GM10847 (cell line): Measurements from ENCODE around the gene TGFB3.

Source experiments
- POLR2A ChIP-seq: IDR thresholded peaks from 2 replicates; pipeline ENCODE4 v1.6.1; 2011; ENCODE audit not compliant: insufficient read length; ENCODE audit errors: extremely low read depth

Gene TGFB3

DNA sequence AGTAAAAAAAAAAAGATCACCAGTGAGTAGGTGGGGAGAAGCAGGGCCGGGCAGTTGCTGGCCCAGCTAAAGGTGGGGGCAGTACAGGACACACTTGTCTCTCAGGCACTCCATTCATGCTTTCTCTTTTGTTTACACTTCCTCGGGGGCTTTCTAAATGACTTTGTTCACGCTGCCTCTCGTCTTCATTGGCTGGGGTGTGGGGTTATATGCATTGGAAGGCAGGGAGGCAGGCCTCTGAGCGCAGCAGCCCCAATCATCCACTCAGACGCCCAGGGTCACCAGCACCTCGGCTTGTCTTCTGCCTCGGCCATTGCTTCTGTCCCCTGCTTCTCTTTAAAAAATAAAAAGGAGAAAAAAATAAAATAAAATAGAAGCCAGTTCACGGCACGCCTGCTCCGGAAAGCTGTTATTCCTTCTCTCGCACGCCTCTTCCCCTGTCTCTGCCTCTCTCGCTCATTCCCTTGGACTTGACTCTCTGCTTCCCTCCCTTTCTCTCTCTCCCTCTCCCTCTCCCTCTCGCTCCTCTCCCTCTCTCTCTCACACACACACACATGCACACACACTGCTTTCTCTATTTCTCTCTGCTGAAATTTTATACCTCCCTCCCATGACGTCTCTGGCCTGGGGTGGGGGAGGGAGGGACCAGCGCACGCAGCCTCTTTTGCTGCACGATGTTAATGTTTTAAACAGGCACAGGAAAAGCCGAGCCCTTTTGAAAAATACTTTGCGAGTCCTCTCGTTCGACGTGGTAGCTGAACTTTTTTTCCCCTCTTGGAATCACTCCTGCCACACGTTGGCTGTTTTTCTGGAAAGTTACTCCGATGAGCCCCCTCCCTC lies at the start of gene TGFB3:
Gene TGFB3, minus strand, starts transcription at position 570 of the 840 bp plus-strand sequence. CDS start 1,102 bp downstream, outside the sequence.
- TF ChIP-seq POLR2A = no peak

DNA sequence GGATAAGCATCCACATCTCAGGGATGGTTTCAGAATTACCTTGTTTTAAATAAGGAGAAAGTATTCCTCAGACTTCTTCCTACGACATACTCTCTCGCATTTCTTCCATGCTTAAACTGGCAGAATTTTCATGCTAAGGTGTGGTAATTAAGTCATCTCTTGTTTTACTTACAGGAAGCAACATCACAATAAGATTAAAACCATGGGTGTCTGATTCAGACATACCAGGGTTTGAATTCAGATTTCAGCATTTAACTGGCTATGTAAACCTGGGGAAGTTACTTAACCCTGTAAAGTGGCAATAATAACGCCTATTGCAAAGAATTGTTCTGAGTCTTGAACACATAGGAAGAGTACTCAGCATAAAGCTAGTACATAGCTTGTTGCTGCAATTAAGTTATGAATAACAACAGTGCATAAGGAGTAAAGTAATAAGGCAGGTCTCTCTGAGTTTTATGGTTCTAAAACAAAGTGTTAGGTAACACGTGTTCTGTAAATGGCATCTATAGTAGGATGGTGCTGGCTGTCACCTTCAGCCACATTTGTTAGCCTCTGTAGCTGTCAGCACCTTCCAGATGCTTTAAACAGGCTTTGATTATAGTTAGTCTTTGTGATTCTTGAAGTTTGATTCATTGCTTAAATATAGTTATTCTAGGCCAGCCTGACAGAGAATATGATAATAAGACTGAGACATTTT lies 42.6 kb upstream of the TGFB3 start:
- no peak for TF ChIP-seq POLR2A

DNA sequence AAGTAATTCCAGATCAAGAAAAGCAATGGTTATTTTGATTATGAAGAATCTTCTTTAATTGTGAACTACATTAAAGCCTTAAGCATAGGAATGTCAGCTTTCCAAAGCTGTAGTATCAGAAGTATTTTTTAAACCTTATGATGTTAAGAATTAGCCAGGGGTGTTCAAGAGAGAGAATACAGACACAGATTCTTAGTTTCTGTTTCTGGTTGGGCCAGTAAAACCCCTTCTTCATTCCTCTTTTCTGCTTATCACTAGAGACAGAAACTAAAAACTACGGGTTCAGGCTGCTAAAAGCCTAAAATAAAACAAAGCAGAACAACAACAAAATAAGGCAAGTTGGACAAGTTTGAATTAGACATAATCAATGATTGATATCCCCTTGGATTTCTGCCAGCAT lies 42.0 kb upstream of the TGFB3 start:
- no peak for TF ChIP-seq POLR2A

DNA sequence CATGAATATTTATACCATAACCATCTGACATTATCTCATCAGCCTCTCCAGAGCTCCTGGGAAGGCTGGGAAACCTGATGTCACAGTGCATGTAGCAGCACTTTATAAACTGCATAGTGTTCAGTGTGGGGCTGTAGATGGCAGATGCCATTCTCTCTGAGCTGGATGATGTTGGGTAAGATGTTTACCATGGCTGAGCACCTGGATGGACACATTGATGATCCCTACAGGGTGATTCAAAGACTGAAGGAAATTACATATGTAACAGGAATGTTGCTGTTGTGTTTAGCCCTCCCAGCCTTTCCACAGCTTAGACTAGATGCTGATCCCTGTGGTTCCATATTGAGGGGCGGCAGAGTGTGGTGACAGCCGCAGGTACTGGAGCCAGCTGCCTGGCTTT lies 41.2 kb upstream of the TGFB3 start:
- no peak for TF ChIP-seq POLR2A

DNA sequence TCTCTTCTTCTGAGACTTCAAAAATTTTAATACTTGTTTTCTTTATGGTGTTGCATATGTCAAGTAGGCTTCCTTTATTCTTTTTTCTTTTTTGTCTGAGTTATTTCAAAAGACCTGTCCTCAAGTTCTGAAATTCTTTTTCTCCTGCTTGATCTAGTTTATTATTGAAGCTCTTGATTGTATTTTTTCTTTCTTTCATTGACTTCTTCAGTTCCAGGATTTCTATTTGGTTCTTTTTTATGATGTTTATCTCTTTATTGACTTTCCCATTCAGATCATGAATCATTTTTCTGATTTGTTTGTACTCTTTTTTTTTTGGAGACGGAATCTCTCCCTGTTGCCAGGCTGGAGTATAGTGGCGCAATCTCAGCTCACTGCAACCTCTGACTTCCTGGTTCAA lies 37.9 kb upstream of the TGFB3 start:
- no peak for TF ChIP-seq POLR2A

DNA sequence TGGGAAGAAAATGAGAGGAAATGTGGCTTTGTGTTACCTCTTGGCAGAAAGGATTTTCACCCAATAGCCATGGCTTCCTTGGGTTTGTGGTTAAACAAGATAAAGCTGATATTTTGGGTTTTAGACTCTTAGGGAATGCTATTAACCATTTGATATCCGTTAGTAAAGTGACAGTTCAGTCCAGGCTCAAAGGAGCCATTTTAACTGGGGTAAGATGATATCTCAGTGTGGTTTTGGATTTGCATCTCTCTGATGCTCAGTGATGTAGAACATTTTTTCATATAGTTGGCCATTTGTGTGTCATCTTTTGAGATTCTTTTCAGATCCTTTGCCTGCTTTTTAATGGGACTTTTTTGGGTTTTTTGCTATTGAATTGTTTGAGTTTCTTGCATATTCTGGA lies 33.9 kb upstream of the TGFB3 start:
- no peak for TF ChIP-seq POLR2A

DNA sequence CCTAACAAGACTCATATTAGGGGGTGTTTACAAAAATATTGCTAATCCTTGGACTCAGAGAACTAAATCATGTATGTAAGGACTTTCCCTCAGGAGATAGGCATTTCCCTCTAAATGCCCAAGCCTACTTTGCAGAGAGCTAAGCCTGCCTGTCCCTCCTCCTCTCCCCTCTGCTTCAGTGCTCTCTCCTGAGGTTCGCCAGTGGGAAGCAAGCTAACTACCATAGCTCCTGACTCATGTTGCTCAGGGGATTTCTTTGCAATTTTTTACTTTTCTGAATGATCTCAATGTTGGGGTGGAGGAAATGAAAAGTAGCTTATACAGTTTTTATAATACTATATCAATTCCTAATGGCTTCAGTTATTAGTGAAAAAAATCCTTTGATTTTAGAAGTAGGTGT lies 33.4 kb upstream of the TGFB3 start:
- no peak for TF ChIP-seq POLR2A

DNA sequence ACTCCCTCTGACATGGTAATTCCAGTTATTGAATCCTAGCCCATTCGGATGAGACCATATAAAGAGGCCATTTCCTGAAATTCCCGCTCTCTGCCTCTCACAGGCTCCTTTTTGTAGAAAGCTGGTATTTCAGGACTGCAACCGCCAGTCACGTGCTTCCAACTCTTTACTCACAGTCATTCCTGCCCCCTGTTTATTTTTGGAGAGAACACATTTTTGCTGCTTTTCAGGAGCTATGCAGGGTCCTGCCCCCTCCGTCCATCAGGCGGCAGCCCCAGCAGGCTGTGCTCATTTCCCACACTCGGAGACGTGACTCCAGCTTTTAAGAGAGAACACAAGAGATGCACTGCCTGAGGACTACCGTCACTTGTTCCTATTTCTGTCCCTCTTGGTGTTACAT lies 30.6 kb upstream of the TGFB3 start:
- no peak for TF ChIP-seq POLR2A

DNA sequence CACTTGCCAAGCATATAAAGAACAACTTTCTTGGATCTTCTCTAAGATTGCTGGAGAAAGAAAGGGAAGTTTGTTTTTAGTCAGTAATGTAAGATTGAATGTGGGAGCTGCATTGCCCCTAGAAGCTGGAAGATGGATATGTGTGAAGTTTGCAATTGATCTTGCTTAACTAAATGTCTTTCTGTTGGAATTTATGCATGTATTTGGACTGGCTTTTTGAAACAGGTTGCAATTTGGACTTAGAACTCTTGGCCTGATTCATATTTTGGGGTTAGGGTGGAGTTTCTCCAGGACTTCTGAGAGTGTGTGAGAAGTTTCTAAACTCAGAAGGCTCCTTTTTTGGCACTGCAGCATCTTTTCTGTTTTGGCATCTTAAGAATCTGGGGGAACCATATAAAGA lies 30.1 kb upstream of the TGFB3 start:
- no peak for TF ChIP-seq POLR2A

DNA sequence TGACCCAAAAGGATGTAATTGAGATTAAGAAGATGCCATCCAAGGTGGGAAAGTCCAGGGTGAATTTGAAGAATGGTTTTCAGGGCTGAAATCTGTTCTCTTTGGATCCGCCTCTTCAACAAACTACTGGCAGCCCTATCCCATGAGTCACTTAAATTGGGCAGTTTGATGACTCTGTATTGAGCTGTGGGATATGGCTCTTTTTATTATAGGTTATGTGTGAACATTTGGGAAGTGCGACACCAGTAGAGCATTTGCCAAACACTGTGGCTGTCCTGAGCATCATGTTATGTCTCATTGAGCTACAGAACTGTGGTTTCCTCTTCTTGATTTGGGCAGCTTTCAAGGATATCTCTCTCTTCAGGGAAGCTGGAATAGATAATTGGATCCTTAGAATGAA lies 26.1 kb upstream of the TGFB3 start:
- TF ChIP-seq POLR2A = no peak

DNA sequence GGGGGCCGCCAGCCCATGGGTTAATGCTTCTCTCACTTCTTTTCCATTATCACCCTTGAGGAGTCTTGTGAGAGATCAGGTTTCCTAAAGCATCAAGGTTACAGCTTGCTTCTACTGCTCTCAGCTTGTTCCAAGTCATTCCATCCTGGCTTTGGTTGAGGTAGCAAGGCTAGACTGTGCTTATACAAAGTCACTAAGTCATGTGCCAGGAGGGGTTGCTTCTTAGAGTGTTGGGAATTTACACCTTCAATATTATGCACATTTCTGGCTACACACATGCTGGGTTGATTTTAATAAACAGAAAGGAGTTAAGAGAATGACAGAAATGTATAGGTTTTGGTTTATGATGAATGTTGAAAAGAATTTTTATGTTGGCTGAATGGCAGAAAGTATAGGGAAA lies 25.6 kb upstream of the TGFB3 start:
- no peak for TF ChIP-seq POLR2A

DNA sequence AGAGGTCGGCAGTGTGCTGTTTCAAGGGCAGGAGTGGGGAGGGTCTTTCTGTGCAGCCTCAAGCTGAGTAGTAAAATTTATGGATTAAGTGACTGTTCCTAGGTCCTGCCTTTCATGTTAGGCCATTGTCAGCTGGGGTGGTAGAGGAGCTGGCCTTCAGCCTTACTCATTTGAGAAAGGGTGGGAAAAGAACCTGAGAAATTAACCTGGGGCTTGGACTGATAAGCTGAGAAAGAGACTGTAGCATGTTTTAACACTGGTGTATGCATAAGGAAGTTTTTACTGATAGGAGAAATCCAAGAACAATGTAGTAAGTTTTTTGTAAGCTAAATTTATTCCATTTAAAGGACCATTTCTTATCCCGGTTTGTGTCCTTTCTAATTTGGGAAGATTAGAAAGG lies 24.5 kb upstream of the TGFB3 start:
- TF ChIP-seq POLR2A = no peak

DNA sequence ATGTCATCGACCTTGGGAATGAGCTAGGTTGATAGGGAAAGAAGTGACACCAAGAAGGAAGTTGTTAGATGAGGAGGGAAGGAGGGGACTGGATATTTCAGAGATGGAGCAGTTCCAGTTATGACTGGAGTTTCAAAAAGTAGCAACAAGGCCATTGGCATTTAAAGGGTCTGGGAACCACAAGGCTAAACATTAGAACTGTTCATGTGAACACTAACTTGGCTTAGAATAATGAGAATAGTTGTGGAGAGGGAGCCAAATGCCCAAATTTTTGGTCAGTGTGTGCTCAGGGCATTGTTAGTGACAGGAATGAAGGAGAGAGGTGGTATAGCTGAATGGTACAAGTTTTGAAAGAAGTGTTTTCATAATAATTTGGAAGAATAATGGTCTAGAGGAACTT lies 20.6 kb upstream of the TGFB3 start:
- no peak for TF ChIP-seq POLR2A

DNA sequence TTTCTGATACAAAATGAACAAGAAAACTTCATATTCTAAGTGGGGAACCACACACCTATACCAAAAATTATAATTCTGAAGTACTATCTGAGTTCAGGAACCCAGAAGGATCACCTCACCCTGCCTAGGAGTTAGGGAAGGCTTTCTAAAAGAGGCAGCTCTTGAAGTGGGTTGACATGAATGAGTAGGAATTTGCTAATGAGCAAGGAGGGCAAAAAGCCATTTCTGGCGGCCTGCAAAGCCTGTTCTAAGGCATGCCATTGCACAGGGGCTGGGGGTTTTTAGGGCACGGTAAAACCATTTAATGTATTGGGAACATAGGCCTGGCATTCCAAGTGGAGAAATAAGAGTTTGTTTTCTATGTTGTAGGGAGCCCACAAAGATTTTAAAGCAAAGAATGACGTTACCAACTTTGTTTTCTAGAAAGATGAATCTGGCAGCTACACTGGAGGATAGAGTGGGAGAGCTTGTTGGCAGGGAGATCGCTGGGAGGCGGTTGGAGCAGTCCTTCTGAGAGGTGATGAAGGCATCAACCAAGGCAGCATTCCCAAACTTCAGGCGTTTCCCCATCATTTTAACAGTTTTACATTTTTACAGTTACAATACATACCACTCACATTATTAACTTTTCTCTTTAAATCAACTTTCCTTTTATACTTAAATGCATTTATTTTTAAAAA lies 17.9 kb upstream of the TGFB3 start:
- TF ChIP-seq POLR2A = no peak

DNA sequence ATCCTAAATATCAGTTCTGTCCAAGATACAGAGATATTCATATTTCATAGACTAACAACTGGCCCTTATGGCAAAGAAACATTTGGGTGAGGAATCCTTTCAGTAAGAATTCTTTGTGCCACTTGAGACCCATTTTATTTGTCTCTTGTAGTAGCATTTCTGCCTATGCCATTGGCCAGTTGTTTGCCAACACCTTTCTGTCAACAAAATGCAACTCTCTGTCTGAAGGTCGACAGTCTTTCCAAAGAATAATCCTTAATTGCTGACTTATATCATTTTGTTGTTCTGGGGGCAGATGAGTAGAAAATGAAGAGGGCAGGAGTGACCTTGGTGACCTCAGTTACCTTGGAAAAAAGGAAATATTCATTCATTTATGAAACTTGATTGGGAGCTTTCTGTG lies 14.7 kb upstream of the TGFB3 start:
- no peak for TF ChIP-seq POLR2A

DNA sequence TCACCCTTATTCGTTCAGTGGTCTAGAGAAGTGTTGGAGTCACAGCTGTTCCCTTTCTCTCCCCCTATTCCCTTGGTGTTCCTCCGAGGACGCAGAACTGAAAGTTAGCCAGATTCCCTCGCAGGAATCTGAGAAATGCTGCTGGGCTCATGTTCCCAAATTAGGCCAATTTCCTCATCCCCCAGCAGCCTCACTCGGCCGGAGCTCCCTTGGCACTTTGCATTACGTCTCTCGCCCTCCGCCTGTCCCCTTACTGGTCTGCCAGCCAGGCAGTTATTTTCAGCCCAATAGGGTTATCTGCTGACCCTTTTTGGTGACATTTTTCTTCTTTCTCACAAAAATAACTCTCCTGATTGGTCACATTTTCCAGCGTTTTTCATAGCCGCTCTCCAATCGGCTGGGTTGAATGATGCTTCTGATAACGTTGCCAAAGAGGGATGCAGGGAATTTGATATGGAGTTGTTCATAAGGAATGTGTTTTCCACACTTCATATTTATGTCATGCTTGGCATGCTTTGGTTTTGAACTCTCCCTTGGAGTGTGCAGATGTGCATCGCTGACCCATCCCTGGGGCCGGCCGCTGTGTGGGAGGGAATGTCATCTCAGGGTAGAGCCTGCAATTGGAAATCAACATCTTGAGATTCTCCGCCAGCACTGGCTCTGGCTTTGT lies 13.7 kb upstream of the TGFB3 start:
- TF ChIP-seq POLR2A = no peak

DNA sequence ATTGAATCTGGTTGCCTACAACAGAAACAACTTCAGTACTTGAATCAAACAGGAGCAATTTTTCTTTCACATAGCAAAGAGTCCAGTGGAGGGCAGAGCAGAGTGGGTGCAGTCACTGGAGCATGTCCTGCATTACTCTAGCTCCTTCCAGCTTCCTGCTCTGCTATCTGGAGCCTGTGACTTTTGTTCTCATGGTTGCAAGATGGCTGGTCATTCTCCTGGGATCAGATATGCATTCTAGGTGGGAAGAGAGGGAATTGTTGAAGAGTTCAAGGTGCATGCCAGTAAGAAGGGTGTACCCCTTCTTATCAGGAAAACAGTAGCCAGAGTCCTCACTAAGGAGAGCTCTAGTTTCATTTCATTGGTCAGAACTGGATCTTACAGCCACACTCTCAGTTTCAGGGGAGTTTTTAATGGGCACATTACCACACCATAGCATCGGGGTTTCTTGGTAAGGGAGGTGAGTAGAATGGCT lies 11.8 kb upstream of the TGFB3 start:
- no peak for TF ChIP-seq POLR2A
